ENCODE results near the gene ERC2. TPM values are rescaled to one million over a fixed set of nuclear protein-coding genes. Genes with fewer than 3 reads are reported as not detected.

The ERC2 gene
- total RNA-seq, 1 experiment from 2014 or later: 0.77 TPM

GRCh38 chr3:56207922-56208321 is 260.3 kb downstream of the ERC2 start:
- Histone ChIP-seq H3K9ac (ENCODE audit: low read length) (no peak overlapping the region), H3K27ac (ENCODE audit: low read length) (no peak overlapping the region), H3F3A (ENCODE audit: low read length, unreplicated experiment) (no peaks in the 10 kb centered on the region), H2AFZ (ENCODE audit: low read length) (no peak overlapping the region), H4K20me1 (ENCODE audit: low read length) (no peaks in the 10 kb centered on the region), H3K4me2 (ENCODE audit: low read length) (no peak overlapping the region), H3K27me3 (ENCODE audit: low read length) (no peaks in the 10 kb centered on the region), H3K9me3 (ENCODE audit: low read length) (no peaks in the 10 kb centered on the region), H3K4me3 (ENCODE audit: low read length) (no peak overlapping the region), H3K9me2 (replicated peaks; ENCODE audit: low read length) (no peaks in the 10 kb centered on the region), H3K4me1 (ENCODE audit: insufficient read depth, low read length) (no peaks in the 10 kb centered on the region), H3K79me2 (ENCODE audit: low read length) (no peaks in the 10 kb centered on the region), H3K36me3 (ENCODE audit: low read depth, low read length) (no peaks in the 10 kb centered on the region)
- ATAC-seq (no peak), DNase-seq (no peak)
- TF ChIP-seq CTCF (conservative IDR thresholded peaks at IDR 0.05; ENCODE audit: low read depth, low read length): no peak
- TF ChIP-seq EZH2 (IDR thresholded peaks at IDR 0.05; ENCODE audit: low read length, unreplicated experiment): no peak
- no peak for TF ChIP-seq EZH2phosphoT487 (IDR thresholded peaks at IDR 0.05; ENCODE audit: borderline replicate concordance, low read length)
- ChIA-PET CTCF (no interaction called here), POLR2A (ENCODE audit: unreplicated experiment) (no interaction called here)
- intact Hi-C loops (cut with micrococcal nuclease): no loop called here
- no TSS peak for BruUV-seq (replicated peaks)

- no peak overlapping the region for H2AFZ ChIP-seq (ENCODE audit: low read length)
- no peak for ATAC-seq
- no peaks in the 10 kb centered on the region for H3K9me3 ChIP-seq (ENCODE audit: low read length)
Measured at GRCh38 chr3:56205406-56205805, 262.9 kb downstream of the ERC2 start.

GRCh38 chr3:56202997-56203396 is 265.3 kb downstream of the ERC2 start:
- H3K9me2 ChIP-seq (replicated peaks; ENCODE audit: low read length): no peaks in the 10 kb centered on the region
- CTCF ChIA-PET: no interaction called here
- H3K79me2 ChIP-seq (ENCODE audit: low read length): no peaks in the 10 kb centered on the region
- no peaks in the 10 kb centered on the region for H3K4me1 ChIP-seq (ENCODE audit: insufficient read depth, low read length)
- POLR2A ChIA-PET (ENCODE audit: unreplicated experiment): no interaction called here
- peaks cover 4% of the 10 kb centered on the region; the same call in 1 of the 2 replicates for H3K27me3 ChIP-seq (ENCODE audit: low read length)
- no peak overlapping the region for H2AFZ ChIP-seq (ENCODE audit: low read length)
- no peak for TF ChIP-seq CTCF (conservative IDR thresholded peaks at IDR 0.05; ENCODE audit: low read depth, low read length)
- no peak for TF ChIP-seq EZH2 (IDR thresholded peaks at IDR 0.05; ENCODE audit: low read length, unreplicated experiment)
- TF ChIP-seq EZH2phosphoT487 (IDR thresholded peaks at IDR 0.05; ENCODE audit: borderline replicate concordance, low read length): no peak
- BruUV-seq (replicated peaks): no TSS peak
- no peak overlapping the region for H3K4me2 ChIP-seq (ENCODE audit: low read length)
- H3K4me3 ChIP-seq (ENCODE audit: low read length): no peak overlapping the region
- H3K27ac ChIP-seq (ENCODE audit: low read length): no peak overlapping the region
- H3K9me3 ChIP-seq (ENCODE audit: low read length): no peaks in the 10 kb centered on the region
- no peaks in the 10 kb centered on the region for H3K36me3 ChIP-seq (ENCODE audit: low read depth, low read length)
- H3K9ac ChIP-seq (ENCODE audit: low read length): no peak overlapping the region
- H3F3A ChIP-seq (ENCODE audit: low read length, unreplicated experiment): no peaks in the 10 kb centered on the region
- DNase-seq (no peak), ATAC-seq (no peak)
- no peaks in the 10 kb centered on the region for H4K20me1 ChIP-seq (ENCODE audit: low read length)
- intact Hi-C loops (cut with micrococcal nuclease): no loop called here

More at GRCh38 chr3:56205406-56205805, 262.9 kb downstream of the ERC2 start:
- Histone ChIP-seq H3K36me3 (ENCODE audit: low read depth, low read length) (no peaks in the 10 kb centered on the region), H3K79me2 (ENCODE audit: low read length) (no peaks in the 10 kb centered on the region), H3K27ac (ENCODE audit: low read length) (no peak overlapping the region), H3K27me3 (ENCODE audit: low read length) (peaks cover 4% of the 10 kb centered on the region; the same call in 1 of the 2 replicates), H3K4me3 (ENCODE audit: low read length) (no peak overlapping the region), H3K9me2 (replicated peaks; ENCODE audit: low read length) (no peaks in the 10 kb centered on the region), H3K4me2 (ENCODE audit: low read length) (no peak overlapping the region), H3K9ac (ENCODE audit: low read length) (no peak overlapping the region), H3K4me1 (ENCODE audit: insufficient read depth, low read length) (no peaks in the 10 kb centered on the region), H4K20me1 (ENCODE audit: low read length) (no peaks in the 10 kb centered on the region), H3F3A (ENCODE audit: low read length, unreplicated experiment) (no peaks in the 10 kb centered on the region)
- DNase-seq: no peak
- ChIA-PET POLR2A (ENCODE audit: unreplicated experiment) (no interaction called here), CTCF (no interaction called here)
- TF ChIP-seq EZH2phosphoT487 (IDR thresholded peaks at IDR 0.05; ENCODE audit: borderline replicate concordance, low read length): no peak
- intact Hi-C loops (cut with micrococcal nuclease): no loop called here
- BruUV-seq (replicated peaks): no TSS peak

All from PC-3 (cell line).